Activated CD8-positive, alpha-beta memory T cell treated with anti-CD3 and anti-CD28 coated beads, Interleukin-2, amount 10 ng/mL, durations not matched to agents 7 days and 5 days (primary cell): ENCODE measurements around the gene SPATA13. TPM values are rescaled to one million over a fixed set of nuclear protein-coding genes. Genes with fewer than 3 reads are reported as not detected.
A peak's percentile ranks its signal among the peaks of the same experiment; 100 is the strongest.

Source experiments
- ATAC-seq: fragments of 150-1000 bp; cut with Tn5 transposase; one replicate; pipeline ENCODE4 v1.10.0; 2021; ENCODE audit warnings: moderate library complexity
- CTCF ChIA-PET: fragments of 350-600 bp; sonication (Branson Sonifier 250); formaldehyde crosslinking; loops from one replicate; lab custom pipeline; 2021; ENCODE audit warnings: antibody characterized with exemption; lab: Charles Lee
- DNase-seq: peaks from one replicate; pipeline ENCODE4 v3.0.0-alpha.2; 2020
- H3K27ac Mint-ChIP-seq: one replicate; pipeline ENCODE4 v1.8.0; 2021; ENCODE audit warnings: mild to moderate bottlenecking, mixed read lengths
- H3K27me3 Mint-ChIP-seq: one replicate; pipeline ENCODE4 v1.8.0; 2021; ENCODE audit warnings: mixed read lengths
- H3K36me3 Mint-ChIP-seq: one replicate; pipeline ENCODE4 v1.8.0; 2021; ENCODE audit warnings: mild to moderate bottlenecking, mixed read lengths
- H3K4me1 Mint-ChIP-seq: one replicate; pipeline ENCODE4 v1.8.0; 2021; ENCODE audit warnings: mixed read lengths
- H3K4me3 Mint-ChIP-seq: one replicate; pipeline ENCODE4 v1.8.0; 2021; ENCODE audit warnings: mild to moderate bottlenecking, moderate library complexity, mixed read lengths
- H3K9me3 Mint-ChIP-seq: one replicate; pipeline ENCODE4 v1.8.0; 2022; ENCODE audit warnings: low read depth, mixed read lengths
- total RNA-seq, 2 experiments: library from RNA; stranded (reverse); gene quantifications; one replicate each; pipeline ENCODE4 v1.2.3, GENCODE V29; 2021

Gene SPATA13
- total RNA-seq, 2 experiments from 2014 or later = 51.0 to 57.8 TPM

DNA sequence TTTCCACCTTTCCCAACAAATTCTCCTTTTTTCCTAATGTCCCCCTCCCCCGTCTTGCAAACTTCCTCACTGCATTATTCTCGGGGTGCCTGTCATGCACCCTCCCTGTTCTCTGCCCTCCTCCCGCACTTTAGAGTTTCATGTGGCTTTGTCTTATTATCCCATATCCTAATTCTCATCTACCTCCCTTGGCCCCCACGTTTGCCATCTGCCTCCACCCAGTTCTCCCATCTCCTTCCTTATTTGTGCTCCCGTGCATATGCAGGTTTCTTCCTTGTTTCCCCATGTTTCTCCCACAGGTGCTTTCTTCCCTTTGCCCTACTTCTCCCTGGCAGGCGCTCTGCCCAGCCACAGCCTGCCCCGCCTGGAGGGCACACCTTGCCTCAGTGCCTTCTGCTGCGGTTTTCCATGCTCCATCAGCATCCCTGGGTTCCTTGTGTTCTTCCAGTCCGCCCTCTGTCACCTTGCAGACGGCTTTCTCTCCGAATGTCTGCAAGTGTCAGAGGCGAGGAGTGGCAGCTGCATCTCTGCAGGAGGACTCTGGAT is 1.5 kb downstream of the SPATA13 start:
- Mint-ChIP-seq H3K4me1 (peaks cover 37% of the 10 kb centered on the region), H3K4me3 (peak overlapping the region; percentile 83), H3K27me3 (peaks cover 13% of the 10 kb centered on the region), H3K27ac (no peak overlapping the region), H3K9me3 (no peaks in the 10 kb centered on the region), H3K36me3 (peaks cover 12% of the 10 kb centered on the region)
- DNase-seq (no peak), ATAC-seq (no peak)
- CTCF ChIA-PET = interaction anchor here (0.8 to 2.3 kb wide), 10 partner anchors 26 to 110 kb away, joined by 3 to 7 read pairs (median 4); no protein-coding TSS in a partner anchor

DNA sequence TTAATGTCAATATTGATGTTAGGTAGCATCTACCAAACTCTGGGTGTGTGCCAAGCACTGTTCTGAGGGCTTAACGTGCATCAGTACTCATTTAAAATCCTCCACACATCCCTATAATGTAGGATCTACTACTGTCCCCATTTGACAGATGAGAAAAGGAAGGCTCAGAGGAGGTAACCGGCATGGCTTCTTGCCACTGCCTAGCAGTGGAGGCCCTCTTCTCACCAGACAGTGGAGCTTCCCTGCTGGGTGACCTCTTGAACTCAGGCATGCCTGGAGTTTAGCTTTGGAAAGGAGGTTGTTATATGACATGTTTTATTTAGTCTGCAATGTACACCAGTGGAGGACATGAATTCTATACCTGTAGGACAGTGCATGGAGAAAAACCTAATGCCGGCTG is 2.1 kb downstream of the SPATA13 start:
- ATAC-seq (no peak), DNase-seq (no peak)
- CTCF ChIA-PET = interaction anchor here (1.2 to 1.3 kb wide), 2 partner anchors 62 to 109 kb away, joined by 3 read pairs; no protein-coding TSS in a partner anchor
- Mint-ChIP-seq H3K9me3 (no peaks in the 10 kb centered on the region), H3K4me1 (peaks cover 37% of the 10 kb centered on the region), H3K36me3 (peaks cover 17% of the 10 kb centered on the region), H3K27me3 (peaks cover 12% of the 10 kb centered on the region), H3K27ac (no peak overlapping the region), H3K4me3 (peak overlapping the region; percentile 83)

DNA sequence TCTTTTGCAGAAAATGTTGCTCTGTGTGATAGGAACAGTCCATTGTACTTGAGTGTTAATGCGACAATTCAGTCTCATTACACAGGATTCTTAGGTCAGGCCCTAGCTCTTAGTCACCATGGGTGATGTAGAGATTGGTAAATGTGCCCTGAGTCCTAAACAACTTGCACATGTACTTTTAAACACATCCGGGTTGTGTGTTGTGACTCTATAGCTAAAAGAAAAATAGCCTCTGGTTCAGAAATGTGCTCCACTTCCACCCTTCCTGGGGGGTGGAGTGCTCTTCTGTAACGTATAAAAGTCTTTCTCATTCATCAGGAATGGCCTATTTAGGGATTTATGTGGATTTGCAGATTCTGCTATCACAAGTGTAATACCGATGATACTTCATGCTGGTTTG is 5.2 kb downstream of the SPATA13 start:
- Mint-ChIP-seq H3K4me1 (peaks cover 47% of the 10 kb centered on the region), H3K27ac (no peak overlapping the region), H3K36me3 (peaks cover 28% of the 10 kb centered on the region), H3K9me3 (no peaks in the 10 kb centered on the region), H3K27me3 (peaks cover 8% of the 10 kb centered on the region), H3K4me3 (no peak overlapping the region)
- DNase-seq (no peak), ATAC-seq (no peak)
- CTCF ChIA-PET = no interaction called here

DNA sequence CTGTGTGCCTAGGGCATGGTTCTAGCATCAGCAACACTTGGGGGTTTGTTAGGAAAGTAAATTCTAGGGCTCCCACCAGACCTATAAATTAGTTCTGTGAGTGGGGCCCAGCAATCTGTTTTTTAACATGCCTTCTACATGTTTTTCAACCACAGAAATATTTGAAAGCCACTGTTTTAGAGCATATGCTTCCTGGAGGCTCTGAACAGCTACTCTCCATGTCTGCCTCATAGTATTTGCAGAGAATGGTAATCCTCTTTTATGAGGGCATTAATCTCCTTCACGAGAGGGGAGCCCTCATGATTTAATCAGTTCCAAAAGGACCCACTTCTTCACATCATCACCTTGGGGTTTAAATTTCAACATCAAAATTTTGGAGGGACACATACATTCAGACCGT is 6.0 kb downstream of the SPATA13 start:
- CTCF ChIA-PET = no interaction called here

DNA sequence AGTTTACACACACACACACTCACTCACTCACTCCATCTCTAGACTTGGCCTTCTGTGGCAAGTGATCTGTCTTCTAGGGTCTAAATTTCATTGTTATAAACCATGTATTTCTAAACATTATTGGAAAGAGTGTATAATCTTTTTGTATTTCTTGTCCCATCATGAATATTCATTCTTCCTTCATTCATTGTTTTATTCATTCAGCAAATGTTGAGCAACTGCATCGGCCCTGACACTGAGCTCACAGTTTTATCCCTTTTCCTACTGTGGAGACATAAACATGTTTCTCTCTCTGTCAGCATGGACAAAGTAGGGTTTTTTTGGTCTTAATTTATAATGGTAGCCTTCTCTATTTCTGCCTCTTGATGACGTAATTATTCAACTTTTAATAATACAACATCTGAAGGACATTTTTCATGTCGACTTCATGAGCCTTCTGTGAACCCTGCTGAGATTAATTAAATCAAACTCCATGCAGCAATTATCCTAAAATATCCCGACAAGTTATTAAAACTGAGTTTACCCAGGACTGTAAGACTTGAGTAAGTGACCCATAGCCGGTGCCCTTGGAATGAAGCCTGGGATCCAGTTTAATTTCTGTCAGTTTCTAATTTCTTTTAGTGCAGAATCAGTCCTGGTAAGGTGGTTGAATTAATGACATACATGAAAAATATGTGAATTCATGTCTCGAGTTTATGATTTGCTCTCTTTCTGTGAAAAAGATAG is 7.3 kb downstream of the SPATA13 start:
- no peak for ATAC-seq
- H3K4me3 Mint-ChIP-seq = no peak overlapping the region
- no peak for DNase-seq
- H3K9me3 Mint-ChIP-seq = no peaks in the 10 kb centered on the region
- peaks cover 32% of the 10 kb centered on the region for H3K4me1 Mint-ChIP-seq
- H3K36me3 Mint-ChIP-seq = peaks cover 35% of the 10 kb centered on the region
- no peaks in the 10 kb centered on the region for H3K27me3 Mint-ChIP-seq
- no peak overlapping the region for H3K27ac Mint-ChIP-seq
- CTCF ChIA-PET = interaction anchor here (1.4 kb wide), 1 partner anchor 11 kb away, joined by 5 read pairs; no protein-coding TSS in a partner anchor

More for the DNA sequence above, 6.0 kb downstream of the SPATA13 start:
- ATAC-seq = no peak
- Mint-ChIP-seq H3K4me1 (peaks cover 44% of the 10 kb centered on the region), H3K27ac (no peak overlapping the region), H3K9me3 (no peaks in the 10 kb centered on the region), H3K27me3 (peaks cover 8% of the 10 kb centered on the region), H3K4me3 (no peak overlapping the region), H3K36me3 (peaks cover 28% of the 10 kb centered on the region)
- DNase-seq = no peak

DNA sequence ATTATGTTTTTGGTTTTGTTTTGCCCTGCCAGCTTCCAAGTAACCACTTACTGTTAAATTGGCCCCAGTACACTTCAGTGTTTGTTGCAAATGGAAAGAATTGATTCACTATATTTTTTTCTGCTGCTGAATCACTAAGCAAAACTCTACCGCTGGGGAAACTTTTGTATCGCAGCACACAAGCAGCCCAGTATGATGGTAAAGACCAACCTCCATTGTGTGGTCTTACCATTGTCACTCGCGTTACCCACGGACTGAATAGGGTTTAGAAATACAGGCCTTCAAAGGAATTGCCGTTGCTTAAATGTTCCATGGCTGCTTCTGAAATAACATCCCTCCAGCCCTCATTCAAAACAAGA is 7.9 kb downstream of the SPATA13 start:
- DNase-seq (no peak), ATAC-seq (peak; percentile 20)
- Mint-ChIP-seq H3K4me3 (no peak overlapping the region), H3K9me3 (no peaks in the 10 kb centered on the region), H3K27ac (no peak overlapping the region), H3K27me3 (no peaks in the 10 kb centered on the region), H3K4me1 (peaks cover 33% of the 10 kb centered on the region), H3K36me3 (peaks cover 34% of the 10 kb centered on the region)
- CTCF ChIA-PET = interaction anchor here (1.4 kb wide), 1 partner anchor 10 kb away, joined by 5 read pairs; no protein-coding TSS in a partner anchor

DNA sequence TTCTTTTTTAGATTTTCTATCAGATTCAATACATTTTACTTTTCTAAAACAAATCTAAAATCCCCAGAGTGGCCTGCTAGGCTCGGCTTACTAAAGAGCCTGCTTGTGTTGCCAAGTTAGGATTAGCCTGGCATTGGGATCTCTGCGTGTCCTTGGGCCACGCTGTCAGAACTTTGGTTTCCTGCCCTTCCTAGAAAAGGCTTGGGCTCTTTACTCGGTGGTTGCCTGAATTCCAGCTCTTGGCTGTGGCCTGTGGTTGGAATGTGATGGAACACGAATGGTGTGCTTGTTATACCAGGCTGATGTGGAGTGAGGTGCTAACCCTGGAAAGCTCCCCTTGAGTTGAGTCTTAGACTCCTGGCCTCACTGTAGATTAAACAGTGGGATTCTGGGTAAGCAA is 8.5 kb downstream of the SPATA13 start:
- ATAC-seq (no peak), DNase-seq (no peak)
- Mint-ChIP-seq H3K27ac (no peak overlapping the region), H3K9me3 (no peaks in the 10 kb centered on the region), H3K27me3 (no peaks in the 10 kb centered on the region), H3K36me3 (peaks cover 34% of the 10 kb centered on the region), H3K4me3 (no peak overlapping the region), H3K4me1 (peaks cover 34% of the 10 kb centered on the region)
- CTCF ChIA-PET = no interaction called here

DNA sequence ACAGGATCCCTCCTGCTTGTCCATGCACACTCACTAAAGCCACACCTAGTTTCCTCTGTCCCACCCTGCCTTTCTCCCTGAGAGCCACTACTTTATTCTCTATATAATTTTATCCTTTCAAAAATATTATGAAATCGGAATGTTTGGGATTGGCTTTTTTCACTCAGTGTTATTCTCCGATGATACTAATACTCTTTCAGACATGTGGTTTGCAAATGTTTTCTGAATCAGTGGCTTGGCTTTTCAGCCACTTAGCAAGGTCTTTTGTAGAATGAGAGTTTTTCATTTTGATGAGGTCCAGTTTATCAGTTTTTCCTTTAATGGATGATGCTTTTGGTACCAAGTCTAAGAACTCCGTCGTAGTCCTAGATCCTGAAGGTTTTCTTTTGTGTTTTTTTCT is 11.6 kb downstream of the SPATA13 start:
- Mint-ChIP-seq H3K9me3 (no peaks in the 10 kb centered on the region), H3K36me3 (peaks cover 25% of the 10 kb centered on the region), H3K27ac (no peak overlapping the region), H3K4me3 (no peak overlapping the region), H3K27me3 (peaks cover 12% of the 10 kb centered on the region), H3K4me1 (peaks cover 27% of the 10 kb centered on the region)
- CTCF ChIA-PET = no interaction called here
- no peak for DNase-seq
- ATAC-seq = no peak

DNA sequence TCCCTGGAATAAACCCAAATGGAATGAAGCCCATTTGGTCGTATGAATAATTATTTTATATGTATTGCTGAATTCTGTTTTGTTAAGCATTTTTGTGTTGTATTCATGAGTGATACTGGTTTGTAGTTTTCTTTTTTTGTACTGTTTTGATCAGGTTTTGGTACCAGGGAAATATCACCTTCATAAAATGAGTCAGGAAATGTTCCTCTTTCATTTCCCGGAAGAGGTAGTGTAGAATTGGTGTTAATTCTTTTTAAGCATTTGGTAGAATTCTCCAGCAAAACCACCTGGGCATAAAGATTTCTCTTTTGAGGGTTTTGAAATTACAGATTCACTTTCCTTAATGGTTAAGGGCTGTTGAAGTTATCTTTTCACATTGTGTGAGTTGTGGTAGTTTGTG is 13.3 kb downstream of the SPATA13 start:
- Mint-ChIP-seq H3K27me3 (peaks cover 12% of the 10 kb centered on the region), H3K4me1 (peaks cover 24% of the 10 kb centered on the region), H3K9me3 (no peaks in the 10 kb centered on the region), H3K4me3 (no peak overlapping the region), H3K36me3 (peaks cover 15% of the 10 kb centered on the region), H3K27ac (no peak overlapping the region)
- ATAC-seq (no peak), DNase-seq (no peak)
- CTCF ChIA-PET = interaction anchor here (0.6 kb wide), 1 partner anchor 10 kb away, joined by 3 read pairs; no protein-coding TSS in a partner anchor

DNA sequence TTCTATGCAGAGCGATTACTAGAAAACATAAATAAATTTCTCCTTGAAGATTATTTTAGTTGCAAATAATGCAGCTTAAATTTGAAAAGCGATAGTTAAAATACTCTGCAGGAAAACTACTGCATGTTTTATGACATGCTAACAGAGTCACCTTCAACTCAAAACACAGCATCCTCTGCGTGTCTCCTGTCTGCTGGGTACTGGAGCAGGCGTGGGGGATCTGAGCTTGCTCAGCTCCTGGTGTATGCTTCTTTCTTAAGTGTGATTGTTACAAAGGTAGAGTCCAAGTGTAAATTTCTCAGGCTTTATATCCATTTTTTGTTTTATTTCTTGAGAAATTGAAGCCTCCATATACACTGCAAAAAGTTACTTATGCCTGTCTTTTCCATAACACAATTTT is 15.3 kb downstream of the SPATA13 start:
- Mint-ChIP-seq H3K9me3 (no peaks in the 10 kb centered on the region), H3K4me3 (no peak overlapping the region)
- CTCF ChIA-PET = interaction anchor here (0.7 to 0.8 kb wide), 2 partner anchors 15 to 53 kb away, joined by 3 to 4 read pairs; partner anchors contain the start of gene SPATA13

DNA sequence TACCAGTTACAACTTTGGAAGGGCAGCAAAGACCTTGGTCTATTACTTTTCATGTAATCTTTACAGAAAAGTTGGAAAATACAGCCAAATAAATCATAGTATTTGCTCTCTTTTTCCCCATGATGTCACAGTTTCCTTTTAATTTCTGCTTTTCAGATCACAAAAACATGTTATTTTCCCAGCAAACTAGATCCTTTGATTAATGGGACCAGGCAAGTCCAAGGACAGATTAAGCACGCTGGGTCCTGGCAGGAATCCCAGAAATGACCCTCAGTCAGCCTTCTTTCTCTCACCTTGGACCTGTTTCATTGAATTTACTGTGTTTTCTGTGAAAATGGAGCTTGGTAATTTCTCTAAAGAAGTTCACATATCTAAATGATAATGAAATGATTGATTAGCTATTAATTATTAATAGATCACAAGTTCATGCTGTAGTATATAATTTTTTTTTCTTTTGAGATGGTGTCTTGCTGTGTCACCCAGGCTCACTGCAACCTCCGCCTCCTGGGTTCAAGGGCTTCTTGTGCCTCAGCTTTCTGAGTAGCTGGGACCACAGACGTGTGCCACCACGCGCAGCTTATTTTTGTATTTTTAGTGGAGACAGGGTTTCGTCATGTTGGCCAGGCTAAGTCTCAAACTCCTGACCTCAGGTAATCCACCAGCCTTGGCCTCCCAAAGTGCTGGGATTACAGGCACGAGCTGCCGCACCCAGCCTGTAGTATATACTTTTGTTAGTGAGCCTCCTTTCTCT is 16.0 kb downstream of the SPATA13 start:
- Mint-ChIP-seq H3K36me3 (peaks cover 17% of the 10 kb centered on the region), H3K27me3 (peaks cover 12% of the 10 kb centered on the region), H3K4me3 (no peak overlapping the region), H3K4me1 (peaks cover 27% of the 10 kb centered on the region), H3K27ac (no peak overlapping the region), H3K9me3 (no peaks in the 10 kb centered on the region)
- CTCF ChIA-PET = interaction anchor here (0.9 to 1.2 kb wide), 2 partner anchors 19 to 255 kb away, joined by 3 read pairs; no protein-coding TSS in a partner anchor
- ATAC-seq (no peak), DNase-seq (no peak)

More for the DNA sequence above, 15.3 kb downstream of the SPATA13 start:
- no peak overlapping the region for H3K27ac Mint-ChIP-seq
- peaks cover 12% of the 10 kb centered on the region for H3K27me3 Mint-ChIP-seq
- ATAC-seq (no peak), DNase-seq (no peak)
- peaks cover 15% of the 10 kb centered on the region for H3K36me3 Mint-ChIP-seq
- peaks cover 27% of the 10 kb centered on the region for H3K4me1 Mint-ChIP-seq

DNA sequence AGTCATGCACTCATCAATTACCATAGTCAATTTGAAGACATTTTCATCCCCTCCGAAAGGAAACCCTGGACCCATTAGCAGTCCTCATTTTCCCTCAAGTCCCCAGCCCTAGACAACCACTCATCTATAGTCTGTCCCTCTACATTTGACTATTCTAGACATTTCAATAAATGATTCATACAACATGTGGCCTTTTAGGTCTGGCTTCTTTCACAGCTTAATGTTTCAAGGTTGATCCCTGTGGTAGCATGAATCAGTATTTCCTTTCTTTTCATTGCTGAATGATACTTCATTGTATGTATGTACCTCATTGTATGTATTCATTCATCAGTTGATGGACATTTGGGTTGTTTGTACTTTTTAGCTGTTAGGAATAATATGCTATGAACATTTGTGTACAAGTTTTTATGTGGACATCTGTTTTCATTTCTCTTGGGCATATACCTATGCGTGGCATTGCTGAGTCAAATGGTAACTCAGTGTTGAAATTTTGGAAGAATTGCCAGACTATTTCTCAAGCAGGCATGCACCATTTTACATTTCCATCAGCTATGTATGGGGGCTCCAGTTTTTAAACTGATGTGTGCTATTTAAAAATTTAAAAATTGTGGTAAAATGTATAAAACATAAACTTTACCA is 18.4 kb downstream of the SPATA13 start:
- ATAC-seq (peak; percentile 65), DNase-seq (no peak)
- peaks cover 35% of the 10 kb centered on the region for H3K4me1 Mint-ChIP-seq
- peaks cover 5% of the 10 kb centered on the region for H3K9me3 Mint-ChIP-seq
- no peak overlapping the region for H3K27ac Mint-ChIP-seq
- peaks cover 24% of the 10 kb centered on the region for H3K36me3 Mint-ChIP-seq
- CTCF ChIA-PET = interaction anchor here (0.8 to 2.6 kb wide), 3 partner anchors 11 to 126 kb away, joined by 3 to 6 read pairs (median 5); no protein-coding TSS in a partner anchor
- H3K27me3 Mint-ChIP-seq = peaks cover 12% of the 10 kb centered on the region
- H3K4me3 Mint-ChIP-seq = no peak overlapping the region

DNA sequence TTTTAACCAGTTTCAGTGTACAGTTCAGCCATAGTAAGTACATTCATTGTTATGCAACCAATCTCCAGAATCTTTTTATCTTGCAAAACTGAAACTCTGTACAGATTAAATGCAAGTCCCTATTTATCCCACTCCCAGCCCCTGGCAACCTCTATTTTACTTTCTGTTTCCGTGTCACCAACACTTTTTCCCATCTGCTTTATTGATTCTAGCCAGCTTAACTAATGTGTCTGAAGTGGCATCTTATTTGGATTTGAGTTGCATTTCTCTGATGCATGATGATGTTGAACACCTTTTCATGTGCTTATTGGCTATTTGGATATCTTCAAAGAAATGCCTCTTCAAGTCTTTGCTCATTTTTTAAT is 18.9 kb downstream of the SPATA13 start:
- H3K4me1 Mint-ChIP-seq = peaks cover 33% of the 10 kb centered on the region
- ATAC-seq = no peak
- H3K9me3 Mint-ChIP-seq = peaks cover 5% of the 10 kb centered on the region
- H3K27ac Mint-ChIP-seq = no peak overlapping the region
- CTCF ChIA-PET = interaction anchor here (1.2 to 2.6 kb wide), 2 partner anchors 51 to 126 kb away, joined by 3 to 6 read pairs; no protein-coding TSS in a partner anchor
- H3K27me3 Mint-ChIP-seq = peaks cover 12% of the 10 kb centered on the region
- DNase-seq = no peak
- H3K36me3 Mint-ChIP-seq = peaks cover 23% of the 10 kb centered on the region
- H3K4me3 Mint-ChIP-seq = no peak overlapping the region
